ENCODE results near the gene CEP72. TPM values are rescaled to one million over a fixed set of nuclear protein-coding genes. Genes with fewer than 3 reads are reported as not detected.

The CEP72 gene
- total RNA-seq, 1 experiment from 2014 or later, result 33.2 TPM

DNA sequence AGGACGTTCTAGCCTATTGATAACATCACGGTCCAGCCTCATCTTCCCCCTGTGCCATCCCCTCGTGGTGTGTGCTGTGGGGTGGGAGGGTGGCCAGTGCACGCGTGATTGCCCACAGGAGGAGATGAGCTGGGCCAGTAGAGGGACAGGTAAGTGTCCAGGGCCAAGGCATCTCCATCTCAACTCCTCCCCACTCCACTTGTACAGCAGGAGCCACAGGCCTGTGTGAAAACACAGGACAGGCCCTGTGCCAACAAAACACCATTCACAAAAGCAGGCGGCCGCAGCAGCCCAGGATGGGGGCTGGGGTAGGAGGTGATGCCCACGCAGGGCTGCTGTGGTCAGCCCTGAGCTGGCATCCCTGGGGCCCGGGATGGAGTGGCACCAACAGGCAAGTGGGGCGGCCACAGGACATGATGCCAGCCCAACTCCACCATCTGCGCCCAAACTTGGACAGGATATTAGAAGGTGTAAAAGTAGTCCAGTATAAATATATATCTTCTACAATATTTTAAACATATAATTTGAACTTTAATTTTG, 48.4 kb downstream of the CEP72 start:
- Histone ChIP-seq H3K27ac (ENCODE audit: low read length) (no peak overlapping the region), H3K9me3 (ENCODE audit: control insufficient read depth, insufficient read depth, low read depth, low read length) (no peaks in the 10 kb centered on the region), H3K4me3 (ENCODE audit: low read depth in 2 of 2, low read length in 2 of 2) (no peak overlapping the region), H3K36me3 (ENCODE audit: control insufficient read depth, insufficient read depth, low read length) (peaks cover 6% of the 10 kb centered on the region; the same call in 1 of the 2 replicates), H3K27me3 (ENCODE audit: control insufficient read depth, insufficient read depth, low read length) (no peaks in the 10 kb centered on the region), H3K4me1 (ENCODE audit: control insufficient read depth, insufficient read depth, low read length) (peaks cover 15% of the 10 kb centered on the region)
- TF ChIP-seq SIN3A (IDR thresholded peaks at IDR 0.05; ENCODE audit: borderline replicate concordance, insufficient read depth, low read depth, low read length) (no peak), POLR2AphosphoS5 (IDR thresholded peaks at IDR 0.05; ENCODE audit: low read depth, low read length) (no peak)
- TF ChIP-seq, protein P1, sequence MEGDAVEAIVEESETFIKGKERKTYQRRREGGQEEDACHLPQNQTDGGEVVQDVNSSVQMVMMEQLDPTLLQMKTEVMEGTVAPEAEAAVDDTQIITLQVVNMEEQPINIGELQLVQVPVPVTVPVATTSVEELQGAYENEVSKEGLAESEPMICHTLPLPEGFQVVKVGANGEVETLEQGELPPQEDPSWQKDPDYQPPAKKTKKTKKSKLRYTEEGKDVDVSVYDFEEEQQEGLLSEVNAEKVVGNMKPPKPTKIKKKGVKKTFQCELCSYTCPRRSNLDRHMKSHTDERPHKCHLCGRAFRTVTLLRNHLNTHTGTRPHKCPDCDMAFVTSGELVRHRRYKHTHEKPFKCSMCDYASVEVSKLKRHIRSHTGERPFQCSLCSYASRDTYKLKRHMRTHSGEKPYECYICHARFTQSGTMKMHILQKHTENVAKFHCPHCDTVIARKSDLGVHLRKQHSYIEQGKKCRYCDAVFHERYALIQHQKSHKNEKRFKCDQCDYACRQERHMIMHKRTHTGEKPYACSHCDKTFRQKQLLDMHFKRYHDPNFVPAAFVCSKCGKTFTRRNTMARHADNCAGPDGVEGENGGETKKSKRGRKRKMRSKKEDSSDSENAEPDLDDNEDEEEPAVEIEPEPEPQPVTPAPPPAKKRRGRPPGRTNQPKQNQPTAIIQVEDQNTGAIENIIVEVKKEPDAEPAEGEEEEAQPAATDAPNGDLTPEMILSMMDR (IDR thresholded peaks at IDR 0.05), result no peak
- TF ChIP-seq, protein P2, sequence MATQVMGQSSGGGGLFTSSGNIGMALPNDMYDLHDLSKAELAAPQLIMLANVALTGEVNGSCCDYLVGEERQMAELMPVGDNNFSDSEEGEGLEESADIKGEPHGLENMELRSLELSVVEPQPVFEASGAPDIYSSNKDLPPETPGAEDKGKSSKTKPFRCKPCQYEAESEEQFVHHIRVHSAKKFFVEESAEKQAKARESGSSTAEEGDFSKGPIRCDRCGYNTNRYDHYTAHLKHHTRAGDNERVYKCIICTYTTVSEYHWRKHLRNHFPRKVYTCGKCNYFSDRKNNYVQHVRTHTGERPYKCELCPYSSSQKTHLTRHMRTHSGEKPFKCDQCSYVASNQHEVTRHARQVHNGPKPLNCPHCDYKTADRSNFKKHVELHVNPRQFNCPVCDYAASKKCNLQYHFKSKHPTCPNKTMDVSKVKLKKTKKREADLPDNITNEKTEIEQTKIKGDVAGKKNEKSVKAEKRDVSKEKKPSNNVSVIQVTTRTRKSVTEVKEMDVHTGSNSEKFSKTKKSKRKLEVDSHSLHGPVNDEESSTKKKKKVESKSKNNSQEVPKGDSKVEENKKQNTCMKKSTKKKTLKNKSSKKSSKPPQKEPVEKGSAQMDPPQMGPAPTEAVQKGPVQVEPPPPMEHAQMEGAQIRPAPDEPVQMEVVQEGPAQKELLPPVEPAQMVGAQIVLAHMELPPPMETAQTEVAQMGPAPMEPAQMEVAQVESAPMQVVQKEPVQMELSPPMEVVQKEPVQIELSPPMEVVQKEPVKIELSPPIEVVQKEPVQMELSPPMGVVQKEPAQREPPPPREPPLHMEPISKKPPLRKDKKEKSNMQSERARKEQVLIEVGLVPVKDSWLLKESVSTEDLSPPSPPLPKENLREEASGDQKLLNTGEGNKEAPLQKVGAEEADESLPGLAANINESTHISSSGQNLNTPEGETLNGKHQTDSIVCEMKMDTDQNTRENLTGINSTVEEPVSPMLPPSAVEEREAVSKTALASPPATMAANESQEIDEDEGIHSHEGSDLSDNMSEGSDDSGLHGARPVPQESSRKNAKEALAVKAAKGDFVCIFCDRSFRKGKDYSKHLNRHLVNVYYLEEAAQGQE (IDR thresholded peaks at IDR 0.05; ENCODE audit: insufficient read depth in 1 of 2, low read depth in 2 of 2, low read length in 1 of 2), result no peak
- CTCF ChIA-PET, result no interaction called here
- no peak for ATAC-seq
- DNase-seq (ENCODE audit: low read depth, low spot score), result no peak
- in situ Hi-C loops (cut with HindIII; ENCODE audit: low pct_unique_long_range_greater_than_20kb, low sequenced_read_pairs) (no loop called here), intact Hi-C loops (cut with micrococcal nuclease; ENCODE audit: unreplicated experiment) (no loop called here)
- BruUV-seq (replicated peaks), result no TSS peak
- POLR2A ChIA-PET, result no interaction called here

DNA sequence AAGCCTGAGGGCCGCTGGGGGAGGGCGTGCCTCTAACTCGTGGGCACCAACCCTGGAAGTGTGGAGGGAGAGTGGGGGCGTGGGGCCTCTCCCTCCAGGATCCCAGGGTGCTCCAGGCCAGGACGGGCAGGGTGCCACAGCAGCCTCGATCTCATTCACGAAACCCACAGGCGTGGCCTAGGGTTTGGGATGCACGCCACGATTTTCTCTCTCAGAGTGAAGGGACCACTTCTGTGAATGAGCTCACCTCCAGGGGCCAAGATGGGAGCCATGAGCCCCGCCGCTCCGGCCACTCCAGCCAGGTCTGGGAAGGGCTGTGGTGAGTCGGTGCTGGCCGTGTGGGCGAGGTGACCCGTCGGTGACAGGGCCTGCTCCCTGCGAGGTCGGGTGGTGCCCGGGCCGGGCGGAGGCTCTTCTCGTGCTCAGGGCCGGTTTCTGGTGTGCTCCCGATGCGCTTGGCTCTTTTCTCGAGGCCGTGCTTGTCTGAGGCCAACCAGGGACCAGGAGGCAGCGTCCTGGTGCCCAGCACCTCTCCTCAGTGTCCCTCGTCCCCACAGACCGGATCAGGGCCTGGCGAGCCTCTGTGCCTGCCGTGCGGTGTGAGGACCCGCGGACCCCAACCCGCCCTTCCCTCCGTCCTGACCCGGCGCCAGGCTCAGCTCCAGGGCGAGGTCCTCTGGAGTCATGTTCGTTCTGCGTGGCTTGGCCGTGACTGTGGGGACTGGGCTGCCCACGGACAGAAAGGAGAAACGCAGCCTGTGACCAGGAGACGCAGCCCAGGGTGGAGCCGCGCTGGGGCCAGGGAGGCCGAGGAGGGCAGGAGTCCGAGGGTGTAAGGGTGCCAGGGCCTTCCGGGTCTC, 50.0 kb downstream of the CEP72 start:
- no peaks in the 10 kb centered on the region; the same call in 1 of the 2 replicates for H3K36me3 ChIP-seq (ENCODE audit: control insufficient read depth, insufficient read depth, low read length)
- in situ Hi-C loops (cut with HindIII; ENCODE audit: low pct_unique_long_range_greater_than_20kb, low sequenced_read_pairs), result no loop called here

More for the DNA sequence above, 50.0 kb downstream of the CEP72 start:
- Histone ChIP-seq H3K9me3 (ENCODE audit: control insufficient read depth, insufficient read depth, low read depth, low read length) (no peaks in the 10 kb centered on the region), H3K4me1 (ENCODE audit: control insufficient read depth, insufficient read depth, low read length) (peaks cover 13% of the 10 kb centered on the region), H3K4me3 (ENCODE audit: low read depth in 2 of 2, low read length in 2 of 2) (no peak overlapping the region), H3K27ac (ENCODE audit: low read length) (no peak overlapping the region), H3K27me3 (ENCODE audit: control insufficient read depth, insufficient read depth, low read length) (no peaks in the 10 kb centered on the region)
- ChIA-PET CTCF (no interaction called here), POLR2A (no interaction called here)
- TF ChIP-seq POLR2AphosphoS5 (IDR thresholded peaks at IDR 0.05; ENCODE audit: low read depth, low read length), result no peak
- TF ChIP-seq, protein P1 (IDR thresholded peaks at IDR 0.05), result no peak
- TF ChIP-seq SIN3A (IDR thresholded peaks at IDR 0.05; ENCODE audit: borderline replicate concordance, insufficient read depth, low read depth, low read length), result no peak
- no peak for TF ChIP-seq TCF7L2 (IDR thresholded peaks at IDR 0.05; ENCODE audit: low read depth, low read length)
- TF ChIP-seq, protein P2 (IDR thresholded peaks at IDR 0.05; ENCODE audit: insufficient read depth in 1 of 2, low read depth in 2 of 2, low read length in 1 of 2), result no peak
- DNase-seq (ENCODE audit: low read depth, low spot score), result no peak
- intact Hi-C loops (cut with micrococcal nuclease; ENCODE audit: unreplicated experiment), result no loop called here
- BruUV-seq (replicated peaks), result no TSS peak
- ATAC-seq, result no peak
